Measurements from ENCODE around the gene ADGRV1.
"Not testable (repeated sequence)": the region's sequence is repeated elsewhere in the genome, so short reads cannot be mapped to it uniquely, and the experiment has no call there.

Gene ADGRV1

GRCh38 chr5:90824436-90824835 lies 265.8 kb downstream of the ADGRV1 start:
- TF ChIP-seq CTCF (IDR thresholded peaks at IDR 0.05; ENCODE audit: low read depth, low read length), result no peak

GRCh38 chr5:90830058-90830457 lies 271.5 kb downstream of the ADGRV1 start:
- DNase-seq (ENCODE audit: extremely low read depth, low read depth), result no peak
- no peak for TF ChIP-seq CTCF (IDR thresholded peaks at IDR 0.05; ENCODE audit: low read depth, low read length)

More at GRCh38 chr5:90824436-90824835, 265.8 kb downstream of the ADGRV1 start:
- DNase-seq (ENCODE audit: extremely low read depth, low read depth), result no peak

- DNase-seq (ENCODE audit: extremely low read depth, low read depth), result no peak
- TF ChIP-seq CTCF (IDR thresholded peaks at IDR 0.05; ENCODE audit: low read depth, low read length), result no peak
These were observed 275.2 kb downstream of the ADGRV1 start for GRCh38 chr5:90833753-90834152.

- no peak for TF ChIP-seq CTCF (IDR thresholded peaks at IDR 0.05; ENCODE audit: low read depth, low read length)
- no peak for DNase-seq (ENCODE audit: extremely low read depth, low read depth)
These were observed 276.1 kb downstream of the ADGRV1 start for GRCh38 chr5:90834711-90835110.

- TF ChIP-seq CTCF (IDR thresholded peaks at IDR 0.05; ENCODE audit: low read depth, low read length), result no peak
- DNase-seq (ENCODE audit: extremely low read depth, low read depth), result no peak
These were observed 284.8 kb downstream of the ADGRV1 start for GRCh38 chr5:90843443-90843842.

- no peak for TF ChIP-seq CTCF (IDR thresholded peaks at IDR 0.05; ENCODE audit: low read depth, low read length)
- DNase-seq (ENCODE audit: extremely low read depth, low read depth), result no peak
These were observed 286.3 kb downstream of the ADGRV1 start for GRCh38 chr5:90844931-90845330.

GRCh38 chr5:90845723-90846554 lies 287.3 kb downstream of the ADGRV1 start:
- no peak for DNase-seq (ENCODE audit: extremely low read depth, low read depth)
- TF ChIP-seq CTCF (IDR thresholded peaks at IDR 0.05; ENCODE audit: low read depth, low read length), result no peak

GRCh38 chr5:90847606-90848005 lies 289.0 kb downstream of the ADGRV1 start:
- not testable (repeated sequence) for DNase-seq (ENCODE audit: extremely low read depth, low read depth)

All from AG09319 (cell line).